ENCODE results near the gene SLC23A2.
"Not testable (repeated sequence)": the region's sequence is repeated elsewhere in the genome, so short reads cannot be mapped to it uniquely, and the experiment has no call there.

Gene SLC23A2

DNA sequence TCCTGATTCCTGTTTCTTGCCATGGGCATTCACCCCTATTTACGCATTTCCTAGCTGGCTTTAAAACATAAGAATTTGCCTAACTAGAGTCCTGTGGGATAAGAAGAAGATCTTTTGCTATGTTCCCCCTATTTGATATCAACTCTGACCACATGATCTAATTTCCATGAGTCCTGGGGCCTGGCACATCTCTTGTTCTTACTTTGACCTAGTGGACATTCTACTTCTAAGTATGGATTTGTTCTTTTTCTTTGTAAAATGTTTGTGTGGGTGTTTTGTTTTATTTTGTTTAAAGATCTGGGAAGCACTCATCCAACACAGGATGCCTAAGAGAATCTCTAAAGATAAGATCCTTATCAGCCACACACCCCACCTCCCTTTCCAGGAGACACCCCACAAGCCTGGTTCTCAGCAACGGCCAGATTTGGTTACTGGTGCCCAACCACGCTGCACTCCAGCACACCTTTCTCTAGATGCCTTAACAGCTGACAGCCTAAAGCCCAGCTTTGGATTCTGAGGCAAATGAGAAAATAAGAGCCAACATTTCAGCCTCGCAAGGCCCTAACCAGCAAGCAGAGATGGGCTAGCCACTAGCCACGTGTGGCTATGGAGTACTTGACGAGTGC, 74.7 kb downstream of the SLC23A2 start:
- DNase-seq: no peak

DNA sequence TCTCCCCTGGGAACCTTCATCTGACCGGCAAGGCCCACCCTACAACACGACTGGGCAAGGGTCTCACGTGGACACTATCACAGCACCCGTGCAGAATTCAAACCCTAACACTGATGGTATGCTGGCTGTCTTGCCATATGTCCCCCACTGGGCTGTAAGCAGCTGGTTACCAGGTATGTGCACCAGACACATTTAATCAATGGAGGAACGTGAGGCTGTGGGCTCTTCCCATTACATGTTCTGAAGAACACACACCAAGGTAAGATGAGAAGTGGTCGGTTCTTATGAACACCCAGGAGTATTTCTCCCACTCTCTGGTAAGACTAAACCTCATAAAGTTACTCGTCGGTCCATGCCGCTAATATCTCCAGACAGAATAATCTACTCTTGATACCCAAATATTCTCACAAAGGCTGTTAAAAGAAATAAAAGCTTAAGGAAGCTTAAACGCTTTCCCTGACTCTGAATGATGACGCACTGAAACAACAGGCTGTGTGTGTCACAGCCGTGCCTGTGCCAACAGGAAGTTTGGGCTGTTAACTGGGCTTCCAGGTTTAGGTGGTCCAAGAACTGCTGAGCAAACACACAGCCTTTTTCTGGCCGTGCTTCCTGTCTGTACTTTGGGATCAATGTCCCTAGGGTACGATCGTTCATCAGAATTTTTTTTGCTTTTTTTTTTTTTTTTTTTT, 75.3 kb downstream of the SLC23A2 start:
- DNase-seq: no peak

DNA sequence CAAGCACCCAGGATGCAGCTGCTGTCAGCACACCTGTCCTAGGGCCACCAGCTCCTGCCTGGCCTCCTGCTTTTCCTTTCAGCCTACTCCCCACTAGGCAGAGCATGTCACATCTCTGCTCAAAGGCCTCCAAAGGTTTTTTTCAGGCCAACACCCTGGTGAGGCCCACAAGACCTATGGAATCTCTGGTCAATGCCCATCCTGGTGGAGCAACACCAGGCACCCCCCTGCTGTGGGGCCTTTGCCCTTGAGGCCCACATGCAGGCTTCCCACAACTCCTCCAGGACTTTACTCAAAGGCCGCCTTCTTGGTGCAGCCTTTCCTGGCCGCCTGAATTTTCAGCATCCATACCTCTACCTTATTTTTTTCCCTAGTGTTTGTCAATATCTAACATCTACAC, 76.9 kb downstream of the SLC23A2 start:
- DNase-seq: no peak

DNA sequence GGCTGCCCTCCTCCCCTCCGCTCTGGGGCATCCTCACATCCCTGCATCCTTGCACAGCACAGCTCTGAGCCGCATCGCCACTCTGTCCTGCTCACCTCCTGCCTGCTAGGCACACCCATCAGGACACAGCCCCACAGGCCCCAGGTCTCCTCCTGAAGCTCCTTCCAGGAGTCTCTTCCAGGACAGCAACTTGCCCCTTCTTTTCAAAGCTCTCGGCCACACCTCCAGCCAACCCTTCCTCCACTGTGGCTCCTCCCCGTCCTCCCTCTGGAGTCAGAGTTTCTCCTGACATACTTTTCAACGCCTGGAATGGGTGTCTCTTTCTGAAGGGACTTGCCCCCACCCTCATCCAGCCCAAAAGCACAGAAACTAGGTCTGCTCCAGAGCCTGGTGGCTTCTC, 77.3 kb downstream of the SLC23A2 start:
- DNase-seq: no peak

DNA sequence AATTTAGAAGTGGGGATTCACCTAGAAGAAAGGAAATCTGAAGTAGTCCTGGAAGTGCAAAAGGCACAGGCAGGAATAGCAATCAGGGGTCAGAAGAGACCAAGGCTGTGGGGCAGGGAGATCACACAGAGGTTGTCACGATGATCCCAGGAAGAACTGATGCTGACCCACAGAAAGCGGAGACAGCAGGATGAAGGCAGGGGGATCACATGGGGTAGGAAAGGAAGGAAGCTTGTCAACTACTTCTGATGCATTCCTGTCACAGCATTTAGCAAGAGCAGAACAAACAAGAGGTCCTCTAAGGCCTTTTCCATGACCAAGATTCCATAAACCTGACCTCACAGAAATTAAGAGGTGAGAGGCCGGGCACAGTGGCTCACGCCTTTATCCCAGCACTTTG, 79.1 kb downstream of the SLC23A2 start:
- DNase-seq: no peak

DNA sequence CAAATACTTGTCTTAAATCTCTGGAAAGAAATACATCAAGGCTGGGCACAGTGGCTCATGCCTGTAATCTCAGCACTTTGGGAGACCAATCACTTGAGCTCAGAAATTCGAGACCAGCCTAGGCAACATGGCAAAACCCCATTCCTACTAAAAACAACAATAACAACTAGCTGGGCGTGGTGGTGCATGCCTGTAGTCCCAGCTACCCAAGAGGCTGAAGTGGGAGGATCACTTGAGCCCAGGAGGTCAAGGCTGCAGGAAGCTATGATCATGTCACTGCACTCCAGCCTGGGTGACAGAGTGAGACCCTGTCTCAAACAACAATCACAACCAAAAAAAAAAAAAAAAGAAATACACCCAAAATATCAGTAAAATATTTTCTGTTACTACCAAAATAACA, 80.0 kb downstream of the SLC23A2 start:
- not testable (repeated sequence) for DNase-seq

DNA sequence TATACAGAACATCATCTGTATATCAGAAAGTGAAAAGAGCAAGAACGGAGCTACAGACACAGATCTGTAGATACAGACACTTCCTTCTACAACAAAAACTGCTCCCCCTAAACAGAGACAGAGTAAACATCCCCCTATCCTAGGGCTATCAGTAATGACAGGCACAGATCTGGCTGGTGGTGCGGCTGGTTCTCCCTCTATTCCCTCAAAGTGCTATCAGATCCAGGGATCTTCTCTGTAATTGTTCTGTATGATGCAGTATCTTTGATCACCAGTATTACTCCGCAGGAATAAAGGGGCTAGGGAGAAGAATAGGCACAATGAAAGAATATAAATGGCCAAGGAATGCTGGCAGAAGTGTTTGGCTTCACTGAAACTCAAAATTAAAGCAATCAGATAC, 80.7 kb downstream of the SLC23A2 start:
- DNase-seq: no peak

DNA sequence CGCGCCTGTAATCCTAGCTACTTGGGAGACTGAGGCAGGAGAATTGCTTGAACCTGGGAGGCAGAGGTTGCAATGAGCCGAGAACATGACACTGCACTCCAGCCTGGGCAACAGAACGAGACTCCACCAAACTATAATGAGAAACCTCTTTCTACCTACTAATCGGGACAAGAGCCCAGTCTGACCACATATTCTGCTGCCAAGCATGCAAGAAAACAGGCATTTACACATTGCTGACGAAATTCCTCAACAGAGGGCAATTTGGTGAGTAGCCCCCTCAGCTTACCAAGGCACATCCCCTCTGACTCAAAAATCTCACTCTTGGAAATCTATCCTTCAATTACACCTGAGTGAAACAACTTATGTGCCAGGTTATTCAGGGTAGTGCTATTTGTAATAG, 81.2 kb downstream of the SLC23A2 start:
- DNase-seq: no peak

DNA sequence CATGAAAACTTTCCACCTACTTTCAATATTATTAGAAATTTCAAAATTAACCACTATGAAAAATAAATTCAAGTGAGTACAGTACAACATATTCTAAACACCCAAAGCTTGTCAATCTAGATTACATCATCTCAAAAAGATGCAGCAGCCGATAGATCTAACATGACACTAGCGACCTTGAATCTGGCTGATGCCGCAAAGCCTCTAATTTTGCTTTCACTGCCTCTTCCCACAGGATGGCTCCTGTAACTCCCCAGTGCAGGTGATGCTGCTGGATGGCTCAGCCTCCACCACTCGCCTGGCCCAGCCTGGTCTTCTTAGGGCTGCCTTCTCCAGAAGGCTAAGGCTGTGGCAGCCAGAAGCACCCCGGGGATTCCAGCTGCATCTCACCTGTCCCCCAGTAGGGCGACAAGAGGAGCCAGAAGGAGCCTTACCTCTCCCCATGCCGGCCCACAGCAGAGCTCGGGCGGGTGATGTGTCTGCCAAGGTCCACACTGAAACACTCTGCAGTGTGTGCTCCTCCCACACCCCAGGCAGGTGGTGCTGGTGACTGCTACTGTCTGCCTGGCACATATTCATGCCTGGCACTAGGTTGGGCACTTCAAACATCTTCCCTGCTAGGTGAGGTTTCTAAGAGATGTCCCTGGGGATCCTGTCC, 82.1 kb downstream of the SLC23A2 start:
- no peak for DNase-seq

DNA sequence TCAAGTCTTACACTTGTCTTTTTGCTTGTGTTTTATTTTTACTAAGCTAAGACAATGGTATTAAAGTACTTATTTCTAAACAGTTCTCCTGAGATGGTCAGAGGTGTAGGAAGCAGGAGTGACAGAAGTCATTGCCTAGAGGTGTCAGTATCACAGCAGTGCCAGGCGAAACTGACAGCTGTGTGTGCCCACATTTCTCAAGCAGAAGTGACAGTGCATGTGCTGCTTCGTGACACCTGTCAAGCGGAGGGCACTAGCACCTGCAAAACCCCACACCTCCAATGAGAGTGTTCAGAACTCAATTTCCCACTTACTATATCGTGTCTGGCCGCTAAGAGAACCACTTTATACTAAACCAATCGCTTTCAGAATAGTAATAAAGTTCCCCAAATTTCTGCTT, 82.8 kb downstream of the SLC23A2 start:
- DNase-seq: no peak

DNA sequence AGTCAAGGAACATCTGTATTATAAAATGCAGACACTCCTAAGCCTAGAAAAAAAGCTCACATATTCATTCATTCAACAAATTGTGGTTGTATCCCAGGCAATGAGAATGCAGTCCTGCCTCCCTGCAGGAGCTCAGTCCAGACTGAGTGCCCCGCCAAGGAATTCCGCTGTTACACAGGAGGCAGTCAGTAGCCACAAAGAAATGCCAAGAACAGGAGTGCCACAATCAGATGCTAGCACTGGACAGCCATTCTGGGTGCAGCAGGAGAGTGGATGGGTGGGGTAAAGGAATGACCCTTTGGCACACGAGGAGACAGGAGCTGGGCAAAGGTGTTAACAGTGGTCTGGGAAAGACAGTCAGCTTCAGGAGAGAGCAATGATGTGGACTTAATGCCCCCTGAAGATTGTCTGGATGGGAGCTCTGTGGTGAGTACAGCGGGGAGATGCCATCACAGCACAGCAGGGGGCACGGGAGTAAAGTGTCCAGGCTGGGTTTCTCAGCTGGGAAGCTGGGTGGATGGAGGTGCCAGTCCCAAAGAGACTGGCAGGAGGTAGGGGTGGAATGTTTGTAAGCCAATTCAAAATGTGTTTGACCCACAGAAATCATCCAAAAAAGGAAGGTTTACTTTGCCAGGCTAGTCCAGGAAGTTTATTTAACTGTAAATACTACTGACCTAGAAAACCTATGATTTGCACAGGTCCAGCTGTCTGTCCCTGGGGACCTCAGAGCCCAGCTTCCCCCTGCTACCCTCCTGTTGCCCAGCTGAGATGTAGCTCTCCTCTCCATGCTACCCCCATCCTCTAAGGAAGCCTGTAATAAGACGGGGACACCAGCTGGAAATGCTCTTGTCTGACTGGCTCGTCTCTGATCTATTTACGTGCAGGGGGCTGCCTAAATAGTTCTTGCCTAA, 84.1 kb downstream of the SLC23A2 start:
- no peak for DNase-seq

DNA sequence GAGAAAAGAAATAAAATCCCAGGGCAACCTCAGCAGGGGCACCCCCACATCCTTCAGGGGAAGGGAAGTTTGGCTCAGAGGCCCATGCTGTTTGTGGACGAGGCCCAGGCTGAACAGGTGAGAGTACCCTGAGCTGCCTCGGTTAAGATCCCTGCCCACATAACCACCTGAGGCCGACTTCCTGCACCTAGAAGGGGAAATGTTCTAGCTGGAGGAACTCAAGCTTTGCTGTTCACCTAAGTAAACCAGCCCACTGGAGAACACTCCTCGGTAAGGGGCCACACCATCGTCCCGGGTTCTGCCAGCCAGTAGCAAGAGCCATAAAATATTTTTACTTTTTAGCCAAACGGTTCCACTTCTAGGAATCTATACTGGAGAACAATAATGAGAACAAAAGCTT, 88.2 kb downstream of the SLC23A2 start:
- no peak for DNase-seq

DNA sequence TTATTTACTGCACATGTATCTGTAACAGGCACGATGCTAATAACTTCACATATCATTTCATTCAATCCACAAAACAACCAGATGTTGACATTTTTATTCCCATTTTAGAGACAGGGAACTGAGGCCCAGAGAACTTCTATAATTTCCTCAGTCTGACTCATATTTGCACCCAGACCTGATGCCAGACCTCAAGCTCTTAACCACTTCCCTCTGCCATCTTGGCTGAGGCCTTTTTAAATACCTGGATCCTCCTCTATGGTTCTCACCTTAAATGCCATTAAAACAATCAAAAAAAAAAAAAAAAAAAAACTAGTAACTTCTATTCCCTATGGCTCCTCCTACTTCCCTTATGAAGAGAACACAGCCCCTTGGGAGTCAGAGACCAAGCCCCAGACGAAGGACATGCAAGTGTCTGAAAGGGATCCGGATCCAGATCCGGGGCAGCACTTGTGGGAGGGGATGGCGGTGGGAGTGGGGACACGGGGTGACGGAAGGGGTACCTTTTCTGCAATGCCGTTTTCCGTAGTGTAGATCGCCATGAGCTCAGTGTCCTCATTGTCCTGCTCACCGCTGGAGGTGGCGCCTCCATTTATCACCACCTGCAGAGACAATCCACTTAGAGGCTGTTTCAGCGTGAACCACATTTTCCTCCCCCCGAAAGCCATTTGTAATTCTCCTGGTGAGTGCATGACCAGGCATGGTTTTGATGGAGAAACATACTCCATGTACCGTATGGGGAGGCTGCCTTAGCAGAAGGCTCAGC, 88.7 kb downstream of the SLC23A2 start:
- DNase-seq: no peak

DNA sequence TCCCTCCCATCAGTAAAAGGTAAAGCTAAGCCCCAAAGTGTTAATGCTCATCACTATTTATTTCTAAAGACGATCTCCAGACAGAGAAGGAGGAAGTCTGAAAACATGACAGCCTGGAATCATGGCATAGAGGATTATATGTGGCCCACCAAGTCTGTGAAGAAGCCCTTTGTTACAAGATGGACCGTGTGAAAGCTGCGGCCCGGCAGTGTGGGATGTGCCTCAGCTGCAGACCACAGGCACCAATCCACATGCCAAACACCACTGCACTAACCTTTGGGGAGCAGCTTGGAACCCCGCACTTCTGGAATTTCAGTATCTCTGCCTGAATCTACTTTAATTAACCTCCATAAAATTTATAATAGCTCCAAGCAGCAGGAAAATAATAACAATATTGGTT, 90.4 kb downstream of the SLC23A2 start:
- no peak for DNase-seq

DNA sequence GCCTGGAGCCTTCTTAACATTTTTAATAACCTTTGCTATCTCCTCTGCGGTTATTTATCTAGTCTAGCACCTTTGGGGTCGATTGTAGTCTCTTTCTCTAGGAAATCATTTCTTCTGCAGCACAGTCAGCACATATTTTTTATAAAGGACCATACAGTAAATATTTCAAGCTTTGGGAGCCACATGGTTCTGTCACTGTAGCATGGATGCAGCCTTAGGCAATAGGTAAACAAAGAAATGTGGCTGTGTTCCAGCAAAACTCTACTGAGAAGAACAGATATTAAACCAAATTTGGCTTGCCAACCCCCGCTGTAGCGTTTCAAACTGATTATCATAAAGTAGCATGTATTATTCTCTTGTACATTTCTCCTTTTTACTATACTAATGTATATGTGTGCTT, 95.7 kb downstream of the SLC23A2 start:
- no peak for DNase-seq

DNA sequence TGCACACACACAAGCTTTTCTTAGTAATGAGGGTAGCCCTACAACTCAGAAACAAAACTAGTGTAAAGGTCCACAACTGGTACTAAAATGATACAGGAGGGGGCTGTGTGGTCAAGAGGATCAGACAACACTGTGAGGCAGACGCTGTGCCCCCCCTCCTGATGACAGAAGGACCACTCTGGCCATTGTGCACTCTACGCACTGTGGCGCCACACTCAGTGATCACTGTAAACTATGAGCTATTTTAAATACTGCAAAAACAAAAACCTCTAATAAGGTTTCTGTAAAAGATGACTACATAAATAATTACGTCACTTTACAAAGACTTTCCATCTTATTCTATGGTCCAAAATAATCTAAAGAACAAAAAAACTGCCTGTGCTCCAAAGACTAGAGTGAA, 96.1 kb downstream of the SLC23A2 start:
- no peak for DNase-seq

DNA sequence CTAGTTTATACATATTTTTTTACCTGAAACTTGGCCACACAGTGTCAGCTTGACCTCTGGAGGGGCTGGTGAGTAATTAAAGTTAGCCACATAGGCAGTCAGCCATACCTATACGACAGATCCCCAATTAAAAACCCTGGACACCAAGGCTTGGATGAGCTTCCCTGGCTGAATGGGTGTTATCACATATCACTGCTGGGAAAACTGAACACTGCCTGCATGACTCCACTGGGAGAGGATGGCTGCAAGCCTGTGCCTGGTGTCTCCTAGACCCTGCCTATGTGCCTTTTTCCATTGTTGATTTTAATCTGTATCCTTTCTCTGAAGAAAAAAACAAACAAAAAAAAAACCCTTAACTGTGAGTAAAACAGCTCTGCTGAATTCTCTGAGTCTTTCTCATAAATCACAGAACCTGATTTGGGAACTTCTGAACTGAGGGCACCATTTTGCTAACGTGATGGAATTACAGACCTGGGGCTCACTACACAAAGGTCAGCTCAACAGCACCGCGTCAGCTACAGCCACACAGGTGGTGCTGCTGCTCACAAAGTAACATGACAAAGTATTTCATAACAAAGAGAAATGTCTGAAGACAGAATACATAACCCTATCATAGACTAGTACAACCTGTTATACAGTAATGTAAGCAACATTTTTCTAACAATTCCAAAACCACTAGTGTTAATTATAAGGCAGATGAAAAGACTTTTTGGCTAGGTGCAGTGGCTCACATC, 97.0 kb downstream of the SLC23A2 start:
- no peak for DNase-seq

DNA sequence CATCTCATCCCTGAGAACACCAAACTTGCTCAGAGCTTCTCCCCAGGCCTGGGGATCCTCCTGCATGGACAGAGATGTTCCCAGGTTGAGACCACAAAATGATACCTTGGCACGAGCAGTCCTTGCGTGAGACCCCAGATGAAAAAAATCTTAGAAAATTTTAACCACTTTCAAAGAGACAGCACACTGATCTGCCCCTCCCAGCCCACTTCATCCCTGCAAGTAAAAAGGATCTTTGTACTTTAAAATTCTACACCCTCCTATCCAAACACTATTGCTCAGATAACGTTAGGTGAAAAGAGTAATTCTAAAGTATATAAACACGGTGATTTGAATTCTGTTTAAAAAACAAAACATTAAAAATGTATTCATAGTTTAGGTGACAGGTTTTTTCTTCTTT, 98.5 kb downstream of the SLC23A2 start:
- no peak for DNase-seq

DNA sequence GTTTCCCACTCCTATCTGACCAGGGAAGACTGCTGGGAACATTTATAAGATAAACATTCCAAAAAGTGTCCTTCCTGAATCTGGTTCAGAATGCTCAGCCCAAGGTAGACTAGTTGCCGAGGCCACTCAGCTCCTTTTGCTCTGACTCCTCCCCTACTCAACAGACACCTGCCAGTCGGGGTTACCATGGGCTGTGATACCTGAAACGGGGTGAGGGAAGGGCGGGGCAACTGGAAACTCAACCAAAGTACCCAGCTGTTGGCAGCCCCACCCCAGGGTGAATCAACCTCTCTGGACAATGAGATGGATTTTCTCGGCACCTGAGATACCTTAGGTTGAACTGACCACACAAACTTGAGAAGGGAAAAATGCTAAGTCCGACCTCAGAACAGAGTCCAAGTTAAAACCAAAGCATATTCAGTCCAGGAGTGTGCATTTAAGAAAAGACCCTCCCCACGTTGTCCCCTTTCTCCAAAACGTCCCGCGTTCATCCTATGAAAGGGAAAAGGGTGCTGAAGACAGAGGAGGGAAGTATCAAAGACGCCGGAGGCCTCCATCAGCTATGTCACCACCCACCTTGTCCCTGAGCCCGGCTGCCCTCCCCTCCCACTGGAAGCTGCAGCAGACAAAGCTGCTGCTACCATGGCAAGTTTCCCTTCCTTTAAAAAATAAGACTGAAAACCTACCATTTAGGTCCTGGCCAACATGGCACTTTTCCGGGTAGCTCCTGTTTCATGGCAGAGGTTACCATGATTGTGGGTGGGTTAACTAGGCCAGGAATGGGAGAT, 100.1 kb downstream of the SLC23A2 start:
- no peak for DNase-seq

DNA sequence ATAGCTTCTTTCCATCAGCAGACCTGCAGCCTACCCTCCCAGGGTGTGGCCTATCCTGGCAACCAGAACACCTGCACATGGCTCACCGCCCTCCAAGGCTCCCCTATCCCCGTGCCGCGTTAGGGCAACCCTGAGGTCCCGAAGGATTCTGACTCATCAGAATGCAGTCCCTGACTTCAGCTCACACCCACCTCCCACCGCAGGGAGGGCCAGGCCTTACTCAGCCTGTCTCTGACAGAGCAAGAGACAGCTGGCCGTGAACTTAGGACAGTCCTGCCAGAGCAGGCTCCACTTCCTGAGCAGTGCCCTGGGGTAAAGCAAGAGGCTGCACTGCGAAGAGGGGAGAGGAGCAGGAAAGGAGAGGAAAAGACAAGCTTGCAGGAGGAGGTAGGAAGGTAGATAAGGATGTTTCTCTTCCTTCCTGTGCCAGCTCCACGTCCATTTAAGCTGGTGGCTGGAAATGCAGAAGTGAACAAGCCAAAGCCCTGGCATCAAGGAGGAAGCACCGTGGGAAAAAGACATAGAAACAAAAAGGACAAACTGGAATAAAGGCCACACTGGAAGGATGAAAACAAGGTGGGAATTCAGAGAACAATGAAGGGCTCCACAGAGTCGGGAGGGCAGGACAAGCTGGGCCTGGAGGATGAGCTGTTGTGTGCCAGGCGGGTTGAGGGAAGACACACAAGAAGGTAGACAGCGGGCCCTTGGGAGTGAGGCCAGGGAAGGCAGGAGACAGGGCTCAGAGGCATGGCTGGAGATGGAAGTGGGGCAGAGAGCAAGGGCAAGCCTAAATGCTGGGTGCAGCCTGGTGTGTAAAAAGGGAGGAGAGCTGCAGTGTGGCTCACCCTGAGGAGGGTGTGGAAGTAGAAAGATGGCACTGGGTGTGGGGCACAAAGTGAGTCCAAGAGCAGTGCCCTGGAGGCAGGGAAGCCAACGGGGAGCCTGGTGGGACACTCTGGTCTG, 102.7 kb downstream of the SLC23A2 start:
- no peak for DNase-seq
